ENCODE results near the gene NAP1L1.

Gene NAP1L1

DNA sequence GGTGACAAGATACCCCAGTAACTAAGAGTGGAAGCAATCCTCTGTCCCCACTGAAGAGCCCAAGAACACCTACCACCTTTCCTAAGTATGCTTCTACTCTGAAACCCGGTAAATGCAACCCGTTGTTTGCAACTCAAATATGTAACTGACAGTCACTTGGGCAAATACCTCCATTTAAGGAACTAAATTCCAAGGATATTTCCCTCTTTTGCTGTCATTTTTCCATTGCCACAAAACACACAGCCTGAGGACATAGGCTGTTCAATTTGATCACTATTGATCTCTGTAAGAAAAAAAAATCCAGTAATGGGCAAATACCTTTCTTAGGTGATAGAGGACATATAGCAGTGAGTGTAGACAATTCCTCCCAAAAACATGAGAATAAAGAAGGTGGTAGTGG is 46.3 kb downstream of the NAP1L1 start:
- no peak for DNase-seq (ENCODE audit: low read depth, low spot score)

DNA sequence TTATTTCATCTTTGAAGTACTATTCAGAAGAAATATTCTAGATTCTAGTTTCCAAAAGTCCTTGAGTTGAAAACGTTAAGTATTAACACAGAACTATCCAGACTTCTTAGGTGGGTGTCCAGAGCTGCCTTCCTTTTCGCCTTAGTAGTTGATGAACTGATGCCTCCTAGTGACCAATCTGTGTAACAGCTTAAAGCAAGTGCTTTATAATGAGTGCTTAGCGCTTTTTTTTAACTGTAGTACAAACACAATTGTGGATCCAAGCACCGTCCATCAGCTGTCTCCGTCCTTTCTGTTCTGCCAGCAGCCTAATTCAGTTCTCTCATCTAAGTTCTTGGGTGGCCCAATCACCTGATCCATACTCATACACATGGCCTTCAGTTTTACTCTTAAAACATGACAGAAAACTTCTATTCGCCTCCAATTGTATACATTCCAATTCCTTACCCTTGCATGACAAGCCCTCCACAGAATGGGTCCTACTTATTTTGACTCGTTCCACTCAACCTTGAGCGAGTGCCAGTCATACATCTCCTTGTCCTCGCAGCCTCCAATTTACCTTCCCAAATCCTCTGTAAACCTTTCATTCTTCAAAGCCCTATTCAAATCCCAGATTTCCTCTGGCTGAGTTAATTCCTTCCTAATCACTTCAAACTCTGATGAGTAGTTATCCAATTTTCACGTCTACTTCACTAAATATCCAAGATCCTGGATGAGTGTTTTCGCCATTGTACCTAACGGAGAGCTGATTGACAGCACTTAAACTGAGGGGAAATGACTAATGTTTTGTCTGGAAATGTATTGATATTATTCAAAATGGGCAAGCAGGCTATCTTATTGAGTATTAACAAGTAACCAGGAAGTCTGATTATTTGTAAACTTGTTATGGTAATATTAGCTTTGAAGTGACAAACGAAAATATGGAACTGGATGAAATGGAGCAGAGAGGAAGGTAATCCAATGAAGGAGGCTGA is 47.1 kb downstream of the NAP1L1 start:
- peak; percentile 59 for DNase-seq (ENCODE audit: low read depth, low spot score)

DNA sequence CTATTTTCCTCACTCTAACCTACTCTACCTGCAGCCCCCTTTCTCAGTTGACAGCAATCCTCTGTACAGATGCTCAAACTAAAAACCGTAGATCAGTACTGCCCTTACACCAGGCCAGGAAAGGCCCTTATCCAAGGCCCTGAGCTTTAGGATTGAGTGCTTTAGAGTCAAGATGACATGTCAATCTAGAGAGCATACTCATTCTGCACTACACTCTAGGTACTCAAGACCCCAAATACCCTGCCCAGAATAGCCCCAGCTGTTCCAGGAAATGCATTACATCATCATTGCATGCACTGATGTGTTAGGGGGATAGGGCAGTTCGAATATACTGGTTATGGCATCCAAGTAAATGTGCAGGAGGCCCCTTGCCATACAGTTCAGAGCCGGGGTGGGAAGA is 49.4 kb downstream of the NAP1L1 start:
- DNase-seq (ENCODE audit: low read depth, low spot score): no peak

DNA sequence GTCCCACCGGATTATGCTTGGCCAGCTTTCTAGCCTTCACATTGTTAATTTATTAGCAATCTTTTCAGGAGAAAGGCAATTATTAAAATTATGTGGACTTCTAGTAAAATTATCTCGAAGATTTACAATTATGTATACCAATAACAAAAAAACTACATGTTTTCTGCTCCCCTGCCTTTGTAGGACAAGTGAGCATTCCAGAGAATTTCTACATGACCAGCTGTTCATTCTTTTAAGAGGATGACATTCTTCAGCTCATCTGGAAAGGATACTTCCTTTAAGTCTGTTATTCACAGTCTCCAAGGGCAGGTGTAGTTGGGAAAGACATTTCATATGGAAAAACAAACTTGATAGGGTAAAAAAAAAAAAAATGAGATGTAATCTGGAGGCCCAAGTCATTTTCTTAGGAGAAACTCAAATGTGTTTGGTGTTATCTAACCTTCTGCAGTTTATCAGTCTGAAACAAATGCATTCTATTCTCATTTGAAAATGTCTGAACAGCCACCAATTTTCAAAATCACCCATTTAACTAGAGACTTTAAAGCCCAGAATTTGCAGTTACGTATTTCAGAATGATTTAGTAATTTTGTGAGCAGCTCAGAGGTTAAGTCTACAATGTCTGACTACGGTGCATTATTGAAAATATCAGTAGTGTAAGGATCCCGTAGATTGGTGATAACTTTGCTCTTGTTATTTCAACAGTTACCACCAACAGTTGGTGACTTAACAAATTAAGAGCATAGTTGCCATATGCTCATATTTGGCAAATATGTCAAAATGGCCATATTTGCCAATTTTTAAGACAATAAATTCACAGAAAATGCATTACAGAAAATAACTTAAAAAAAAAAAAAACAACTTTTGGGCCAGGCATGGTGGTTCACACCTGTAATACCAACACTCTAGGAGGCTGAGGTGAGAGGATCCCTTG is 51.1 kb downstream of the NAP1L1 start:
- DNase-seq (ENCODE audit: low read depth, low spot score): no peak

DNA sequence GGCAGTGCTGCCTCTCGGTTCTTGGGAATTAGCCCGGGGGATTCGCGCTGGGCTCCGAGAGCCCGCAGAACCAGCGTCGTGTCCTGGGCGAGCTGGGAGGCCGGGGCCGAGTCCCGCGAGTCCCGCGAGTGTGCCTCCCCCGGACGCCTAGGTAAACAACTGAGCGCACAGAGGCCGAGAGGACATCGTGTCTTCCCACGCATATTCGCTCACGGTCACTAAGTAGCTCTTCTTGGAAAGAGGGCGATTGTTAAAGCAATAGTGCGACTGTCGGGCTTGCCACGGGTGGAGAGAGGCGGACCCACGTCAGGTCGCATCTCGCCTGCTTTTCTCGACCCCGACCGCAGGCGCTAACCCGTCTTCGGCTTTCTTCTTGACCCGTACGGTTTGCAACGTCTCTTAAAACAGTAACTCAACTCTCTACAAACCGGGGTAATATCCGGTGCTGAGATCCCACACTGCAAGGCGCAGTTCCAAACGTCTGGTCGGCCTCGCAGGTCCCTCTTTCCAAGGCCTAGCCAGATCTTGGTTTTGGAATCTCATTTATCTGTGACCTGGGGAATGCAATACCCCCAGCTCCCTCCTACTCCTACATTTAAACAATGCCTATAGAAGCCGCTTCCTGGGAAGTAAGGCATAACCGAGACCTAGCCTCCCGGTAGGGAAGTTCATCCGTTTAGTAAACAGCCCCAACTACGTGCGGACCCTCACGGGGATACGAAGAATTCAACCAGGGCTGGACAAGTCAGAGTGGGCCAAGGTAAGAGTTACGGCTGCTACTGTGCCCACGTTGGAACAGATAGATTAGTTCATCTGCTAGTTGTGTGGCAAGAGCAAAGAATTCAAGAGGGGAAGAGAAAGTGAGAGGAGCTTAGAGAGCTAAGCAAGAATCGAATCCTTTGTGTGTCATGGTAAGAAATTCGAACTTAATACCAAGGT is 52.2 kb downstream of the NAP1L1 start:
- DNase-seq (ENCODE audit: low read depth, low spot score): peak; percentile 84

DNA sequence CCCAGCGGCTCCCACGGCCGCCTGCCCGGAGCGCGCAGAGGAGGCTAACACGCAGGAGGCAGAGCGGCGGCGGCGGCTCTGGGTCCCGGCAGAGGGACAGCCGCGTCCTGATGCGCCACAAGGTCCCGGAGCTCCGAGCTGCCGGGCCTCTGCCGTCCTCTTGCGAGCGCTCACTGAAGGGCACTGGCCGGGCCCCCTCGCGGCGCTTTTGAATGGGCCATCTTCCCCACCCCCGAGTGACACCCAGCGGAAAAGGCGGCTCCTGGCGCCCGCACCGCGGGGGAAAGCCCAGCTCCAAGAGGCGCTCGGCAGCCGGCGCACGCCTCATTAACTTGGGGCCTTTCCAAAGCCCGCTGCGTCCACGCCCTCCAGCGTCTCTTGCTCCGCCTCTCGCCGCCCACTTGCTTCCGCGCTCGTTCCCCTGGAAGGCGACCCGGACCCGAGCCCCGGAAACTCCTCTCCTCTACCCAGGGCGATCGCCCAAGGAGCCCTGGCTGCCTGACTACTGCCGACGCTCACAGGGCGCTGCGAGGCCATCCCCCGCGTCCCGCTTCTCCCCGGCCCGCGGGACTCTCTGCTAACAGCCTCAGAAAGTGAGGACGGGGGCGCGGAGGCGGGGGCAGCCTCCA is 53.0 kb downstream of the NAP1L1 start, which contains the start of gene PHLDA1:
Gene PHLDA1, minus strand, starts transcription at position 363 of the 629 bp plus-strand sequence.
- DNase-seq (ENCODE audit: low read depth, low spot score): peak; percentile 98

DNA sequence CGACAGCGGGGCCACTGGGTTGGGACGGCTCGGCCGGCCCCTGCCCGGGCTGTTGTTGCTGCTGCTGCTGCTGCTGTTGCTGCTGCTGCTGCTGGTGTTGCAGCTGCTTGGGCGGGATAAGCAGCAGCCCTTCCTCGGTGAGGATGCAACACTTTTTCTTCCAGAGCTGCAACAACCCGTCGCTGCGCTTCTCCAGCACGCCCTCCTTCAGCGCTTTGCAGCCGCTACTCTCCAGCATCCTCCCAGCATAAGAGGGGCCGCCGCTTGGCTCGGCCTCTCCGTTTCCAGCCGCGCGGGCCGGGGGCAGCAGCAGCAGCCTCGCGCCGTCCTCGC is 53.4 kb downstream of the NAP1L1 start:
- no peak for DNase-seq (ENCODE audit: low read depth, low spot score)

DNA sequence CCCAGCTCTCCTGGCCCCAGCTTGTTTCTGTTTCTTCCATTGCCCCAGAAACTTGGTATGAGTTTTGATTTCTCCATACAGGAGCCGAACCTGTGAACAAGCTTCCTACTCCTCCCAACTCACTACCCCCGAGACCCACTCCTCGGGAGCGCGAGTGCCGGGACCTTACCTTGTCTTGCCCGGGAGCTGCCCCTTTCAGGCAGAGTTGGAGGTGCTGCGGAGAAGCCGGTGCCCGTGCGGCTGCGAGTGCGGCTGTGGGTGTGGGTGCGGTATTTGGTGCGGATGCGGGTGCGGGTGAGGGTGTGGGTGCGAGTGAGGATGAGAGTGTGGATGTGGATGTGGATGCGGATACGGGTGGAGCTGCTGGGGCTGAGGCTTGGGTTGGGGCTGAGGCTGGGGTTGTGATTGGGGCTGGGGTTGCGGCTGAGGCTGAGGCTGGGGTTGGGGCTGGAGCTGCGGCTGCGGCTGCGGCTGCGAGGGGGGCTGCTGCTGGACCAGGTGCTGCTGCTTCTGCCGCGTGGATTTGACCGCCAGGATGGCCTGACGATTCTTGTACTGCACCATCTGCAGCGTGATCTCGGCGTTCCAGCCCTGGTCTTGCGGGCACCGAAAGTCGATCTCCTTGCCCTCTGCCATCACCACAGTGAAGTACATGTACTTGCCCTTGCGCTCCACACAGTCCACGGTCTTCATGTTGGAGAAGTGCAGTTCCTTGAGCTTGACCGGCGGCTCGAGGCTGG is 54.0 kb downstream of the NAP1L1 start:
- no peak for DNase-seq (ENCODE audit: low read depth, low spot score)

DNA sequence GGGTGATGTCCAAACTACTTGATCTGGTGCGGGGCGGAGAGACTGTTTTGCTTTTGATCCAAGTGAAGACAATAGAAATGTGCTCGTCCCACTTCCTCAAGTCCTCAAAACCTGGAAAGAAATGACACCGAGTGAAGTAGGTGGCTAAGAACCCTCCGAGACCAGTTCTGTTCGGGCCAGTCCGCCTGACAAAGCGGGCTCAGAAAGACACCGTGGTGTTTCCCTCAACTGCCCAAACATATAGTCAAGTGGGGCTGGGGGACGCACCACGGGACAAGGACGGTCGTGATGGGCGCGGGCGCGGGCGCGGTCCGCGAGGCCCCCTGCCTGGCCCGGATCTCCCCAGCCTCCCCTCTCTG is 54.5 kb downstream of the NAP1L1 start:
- peak; percentile 63 for DNase-seq (ENCODE audit: low read depth, low spot score)

DNA sequence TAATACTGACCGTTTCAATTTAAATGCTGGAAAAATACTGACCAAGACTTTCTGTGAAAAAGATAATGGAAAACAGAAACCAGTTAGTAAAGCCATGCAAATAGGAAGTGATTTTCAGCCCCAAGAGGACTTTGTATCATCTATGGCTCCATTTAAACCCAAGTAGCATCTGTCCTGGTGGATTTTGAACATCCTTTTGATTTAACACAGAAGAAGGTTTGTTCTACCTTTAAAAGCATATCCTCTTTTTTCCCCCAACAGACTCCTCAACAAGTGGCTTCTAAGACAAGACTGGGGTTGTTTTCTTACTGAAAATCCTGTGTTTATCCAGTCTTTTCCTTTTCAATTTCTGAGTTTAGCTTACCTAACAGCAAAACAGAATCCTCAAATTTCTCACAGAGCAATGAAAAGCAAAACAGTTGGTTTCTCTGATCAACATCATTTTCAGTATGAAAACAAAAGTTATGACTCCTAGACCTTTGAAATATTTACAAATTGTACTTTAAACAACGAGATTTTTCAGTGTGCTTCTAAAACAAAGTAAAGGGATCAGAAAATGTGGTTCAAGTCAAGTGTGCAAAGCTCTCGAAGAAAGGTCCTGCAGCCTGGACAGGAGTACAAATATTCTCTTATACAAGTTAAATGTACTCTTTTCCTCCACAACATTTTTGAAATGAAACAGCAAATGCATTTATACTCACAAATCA is 55.8 kb downstream of the NAP1L1 start:
- DNase-seq (ENCODE audit: low read depth, low spot score): no peak

DNA sequence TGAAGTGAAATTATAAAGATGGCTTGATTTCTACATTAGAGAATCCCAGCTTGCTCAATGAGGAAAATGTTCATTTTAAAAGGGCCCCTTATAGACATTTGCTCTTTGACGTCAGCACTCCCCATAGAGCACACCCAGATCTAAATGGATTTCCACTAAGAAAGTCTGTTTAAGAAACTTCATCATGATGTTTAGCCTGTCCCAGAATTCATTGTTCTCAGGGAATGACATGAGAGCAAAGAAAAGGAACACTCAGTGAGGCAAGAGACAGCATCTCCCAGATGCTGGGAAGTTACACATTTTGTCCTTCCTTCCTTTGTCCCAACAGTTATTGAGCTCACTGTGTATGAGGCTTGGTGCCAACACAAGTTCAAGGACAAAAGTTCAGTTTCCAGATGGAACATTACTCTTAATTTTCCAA is 57.8 kb downstream of the NAP1L1 start:
- DNase-seq (ENCODE audit: low read depth, low spot score): no peak

DNA sequence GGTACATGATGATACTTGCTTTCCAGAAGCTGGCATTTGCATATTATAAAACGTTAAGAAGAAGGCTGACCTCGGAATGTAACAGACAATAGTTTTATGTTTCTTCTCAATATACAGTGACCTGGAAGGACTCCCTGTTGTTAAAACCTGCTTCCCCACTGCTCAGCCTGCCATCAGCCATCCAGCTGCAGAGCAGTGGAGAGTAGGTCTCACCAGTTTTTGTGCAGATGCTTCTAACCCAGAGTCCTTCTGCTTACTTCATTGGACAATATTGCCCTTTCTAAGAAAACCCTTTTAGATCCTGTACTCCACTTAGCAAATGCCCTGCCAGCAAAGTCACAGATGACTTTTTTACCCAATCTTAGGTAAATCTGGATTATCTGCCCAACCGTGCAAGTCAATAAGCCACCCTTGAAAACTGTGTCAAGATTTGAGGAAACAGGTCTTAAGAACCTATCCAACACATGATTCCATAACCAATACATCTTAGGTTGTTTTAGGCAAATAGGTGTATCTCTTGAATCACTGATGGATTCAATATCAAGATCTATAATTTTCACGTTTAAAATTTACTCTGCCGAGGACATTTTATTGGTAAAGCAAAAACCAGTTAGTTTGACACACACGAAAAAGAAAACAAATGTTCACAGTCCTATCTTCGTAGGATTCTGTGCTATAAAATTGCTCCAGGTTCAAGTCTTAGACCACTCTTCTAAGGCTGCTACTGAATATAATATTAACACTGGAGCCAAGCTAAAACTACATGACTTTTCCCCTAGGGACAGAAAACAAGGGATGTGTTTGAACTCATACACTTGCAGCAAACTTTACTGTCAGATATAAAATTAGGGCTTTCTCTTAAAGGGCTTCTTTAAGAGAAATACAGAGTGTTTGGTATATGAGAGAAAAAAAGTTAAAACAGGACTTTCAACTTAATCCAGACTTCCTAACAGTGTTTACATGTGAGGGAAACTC is 58.6 kb downstream of the NAP1L1 start:
- no peak for DNase-seq (ENCODE audit: low read depth, low spot score)

DNA sequence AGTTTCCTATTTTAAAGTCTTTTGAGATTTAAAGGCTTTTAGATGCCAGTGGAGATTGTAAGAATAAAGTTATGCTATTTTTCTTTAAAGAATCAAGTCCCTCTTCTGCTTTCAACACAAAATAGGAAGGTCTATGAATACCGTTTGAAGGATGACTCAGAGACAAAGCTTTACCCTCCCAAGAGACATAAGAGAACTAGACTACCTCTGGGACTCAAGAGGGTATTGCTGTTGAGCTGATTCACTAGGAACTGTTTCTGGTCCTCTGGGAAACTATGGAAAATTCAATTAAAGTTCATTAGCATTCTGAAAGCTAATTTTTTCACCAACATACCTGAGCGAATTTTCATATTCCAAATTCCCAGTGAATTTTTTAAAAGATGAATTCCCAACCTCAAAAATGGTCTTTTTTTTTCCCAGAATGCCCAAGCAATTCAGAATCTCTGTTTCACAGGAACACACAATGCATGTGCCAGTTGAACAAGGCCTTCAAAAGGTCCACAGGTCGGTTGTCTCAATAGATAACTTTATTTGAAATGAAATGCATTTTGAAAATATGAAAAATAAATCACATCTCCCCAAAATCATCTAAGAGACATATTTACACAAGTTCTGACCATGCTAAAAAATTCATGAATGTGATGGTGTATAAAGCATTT is 59.4 kb downstream of the NAP1L1 start:
- DNase-seq (ENCODE audit: low read depth, low spot score): no peak

DNA sequence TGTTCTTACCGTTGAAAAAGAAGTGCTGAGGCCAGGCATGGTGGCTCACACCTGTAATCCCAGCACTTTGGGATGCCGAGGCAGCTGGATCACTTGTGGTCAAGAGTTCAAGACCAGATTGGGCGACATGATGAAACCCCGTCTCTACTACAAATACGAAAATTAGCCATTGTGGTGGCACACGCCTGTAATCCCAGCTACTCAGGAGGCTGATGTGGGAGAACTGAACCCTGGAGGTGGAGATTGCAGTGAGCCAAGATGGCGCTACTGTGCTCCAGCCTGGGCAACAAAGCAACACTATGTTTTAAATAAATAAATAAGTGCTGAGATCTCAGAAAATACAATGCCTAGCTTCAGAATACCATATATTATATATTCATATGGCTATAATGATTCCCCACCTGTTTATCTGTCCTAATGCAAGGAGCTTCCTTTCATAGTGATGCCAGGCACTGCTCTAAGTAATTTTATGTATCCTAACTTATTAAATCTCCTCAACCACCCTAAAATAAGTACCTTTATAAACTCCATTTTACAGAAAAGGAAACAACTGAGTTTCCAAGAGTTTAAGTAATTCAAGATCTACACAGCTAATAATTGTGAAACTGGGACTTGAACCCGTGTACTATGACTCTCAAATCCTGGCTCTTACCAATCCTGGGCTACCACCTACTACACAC is 60.2 kb downstream of the NAP1L1 start:
- DNase-seq (ENCODE audit: low read depth, low spot score): no peak

DNA sequence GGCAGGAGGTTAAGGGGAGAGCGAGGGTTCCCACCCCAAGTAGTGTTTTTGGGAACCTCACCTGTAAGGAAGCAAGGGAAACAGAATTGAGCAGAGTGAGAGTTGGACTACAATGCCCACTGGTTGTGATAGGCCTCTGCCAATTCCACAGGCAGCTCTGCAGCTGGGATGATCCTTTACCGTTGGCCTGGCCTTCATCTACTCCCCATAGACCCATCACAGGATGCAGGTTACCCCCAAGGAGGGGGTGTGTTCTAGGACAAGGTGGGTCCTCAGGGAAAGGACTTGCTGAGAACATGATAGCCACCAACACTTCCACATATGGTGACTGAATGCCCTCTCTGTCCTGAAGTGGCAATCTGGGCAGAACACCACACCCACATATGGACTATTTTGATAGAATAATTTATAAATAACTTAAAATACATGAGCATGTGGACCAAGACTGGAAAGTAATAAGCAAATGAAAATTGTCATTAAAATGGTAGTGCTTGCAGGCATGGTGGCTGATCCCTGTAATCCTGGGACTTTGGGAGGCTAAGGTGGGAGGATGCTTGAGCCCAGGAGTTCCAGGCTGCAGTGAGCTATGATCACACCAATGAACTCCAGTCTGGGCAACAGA is 61.3 kb downstream of the NAP1L1 start:
- DNase-seq (ENCODE audit: low read depth, low spot score): no peak

DNA sequence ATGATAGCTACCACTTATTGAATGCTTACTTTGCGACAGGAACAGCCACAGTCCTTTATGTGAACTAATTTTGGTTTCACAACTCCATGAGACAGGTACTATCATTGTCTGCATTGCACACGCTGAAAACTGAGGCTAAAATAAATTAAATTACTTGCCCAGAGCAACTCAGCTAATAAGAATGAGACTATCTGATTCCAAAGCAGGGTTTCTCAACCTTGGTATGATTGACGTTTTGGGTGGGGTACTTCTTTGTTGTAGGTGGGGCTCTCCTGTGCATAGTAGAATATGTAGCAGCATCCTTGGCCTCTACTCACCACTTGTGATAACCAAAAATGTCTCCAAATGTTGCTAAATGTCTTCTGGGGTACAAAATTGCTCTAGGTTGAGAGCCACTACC is 62.0 kb downstream of the NAP1L1 start:
- DNase-seq (ENCODE audit: low read depth, low spot score): no peak

Data from ELF-1 (cell line).